MM.1S (cell line): ENCODE data around the gene COL21A1.

Experiments used
- EZH2 ChIP-seq: fragments of 300-600 bp; sonication (generic); optimal IDR thresholded peaks from 2 replicates; pipeline ENCODE3; 2017; ENCODE audit warnings: low read depth, mild to moderate bottlenecking, antibody characterized with exemption, low read length, mixed read lengths
- TF ChIP-seq, protein P1 (sequence below): fragments of 300-600 bp; sonication (generic); IDR thresholded peaks from 2 replicates; pipeline ENCODE4 v1.5.1; 2016; ENCODE audit warnings: antibody characterized with exemption, low read length, mixed read lengths

DNA sequence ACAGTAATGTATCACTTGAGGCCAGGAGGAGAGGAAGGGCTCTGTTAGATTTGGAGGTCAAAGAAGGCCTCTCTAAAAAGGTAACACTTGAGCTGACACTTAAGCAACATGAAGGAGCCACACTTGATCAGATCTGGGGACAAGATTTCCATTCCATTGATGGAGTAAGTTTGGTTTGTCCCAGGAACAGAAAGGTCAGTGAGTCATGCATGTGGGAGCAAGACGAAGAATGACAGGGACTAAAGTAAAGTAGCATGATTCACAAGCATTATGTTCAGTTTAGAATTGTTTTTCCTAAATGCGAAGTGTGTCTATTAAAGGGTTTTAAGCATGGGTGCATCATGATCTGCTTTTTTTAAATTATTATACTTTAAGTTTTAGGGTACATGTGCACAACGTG lies 47.4 kb downstream of the COL21A1 start:
- TF ChIP-seq EZH2, result no peak
- TF ChIP-seq, protein P1, sequence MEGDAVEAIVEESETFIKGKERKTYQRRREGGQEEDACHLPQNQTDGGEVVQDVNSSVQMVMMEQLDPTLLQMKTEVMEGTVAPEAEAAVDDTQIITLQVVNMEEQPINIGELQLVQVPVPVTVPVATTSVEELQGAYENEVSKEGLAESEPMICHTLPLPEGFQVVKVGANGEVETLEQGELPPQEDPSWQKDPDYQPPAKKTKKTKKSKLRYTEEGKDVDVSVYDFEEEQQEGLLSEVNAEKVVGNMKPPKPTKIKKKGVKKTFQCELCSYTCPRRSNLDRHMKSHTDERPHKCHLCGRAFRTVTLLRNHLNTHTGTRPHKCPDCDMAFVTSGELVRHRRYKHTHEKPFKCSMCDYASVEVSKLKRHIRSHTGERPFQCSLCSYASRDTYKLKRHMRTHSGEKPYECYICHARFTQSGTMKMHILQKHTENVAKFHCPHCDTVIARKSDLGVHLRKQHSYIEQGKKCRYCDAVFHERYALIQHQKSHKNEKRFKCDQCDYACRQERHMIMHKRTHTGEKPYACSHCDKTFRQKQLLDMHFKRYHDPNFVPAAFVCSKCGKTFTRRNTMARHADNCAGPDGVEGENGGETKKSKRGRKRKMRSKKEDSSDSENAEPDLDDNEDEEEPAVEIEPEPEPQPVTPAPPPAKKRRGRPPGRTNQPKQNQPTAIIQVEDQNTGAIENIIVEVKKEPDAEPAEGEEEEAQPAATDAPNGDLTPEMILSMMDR, result no peak
